Peyer's patch (tissue), 4 donors: ENCODE measurements around the gene APOBEC3H.

Experiments
- POLR2A ChIP-seq, 2 donors: fragments of 450-650 bp; IDR thresholded peaks; one replicate each; pipeline ENCODE4 v1.5.1; 2017; ENCODE audit warnings: antibody characterized with exemption in 2 of 2, mild to moderate bottlenecking in 2 of 2, moderate library complexity in 2 of 2
- TF ChIP-seq, protein P1 (sequence below), 6 experiments: fragments of 450-650 bp in 4 of 6; fragments of 200-600 bp in 2 of 6; sonication (generic) in 1 of 6; IDR thresholded peaks; one replicate each; pipeline ENCODE4 v1.5.1; 2017 to 2019; ENCODE audit warnings: antibody characterized with exemption in 6 of 6, mild to moderate bottlenecking in 3 of 6, moderate library complexity in 1 of 6

DNA sequence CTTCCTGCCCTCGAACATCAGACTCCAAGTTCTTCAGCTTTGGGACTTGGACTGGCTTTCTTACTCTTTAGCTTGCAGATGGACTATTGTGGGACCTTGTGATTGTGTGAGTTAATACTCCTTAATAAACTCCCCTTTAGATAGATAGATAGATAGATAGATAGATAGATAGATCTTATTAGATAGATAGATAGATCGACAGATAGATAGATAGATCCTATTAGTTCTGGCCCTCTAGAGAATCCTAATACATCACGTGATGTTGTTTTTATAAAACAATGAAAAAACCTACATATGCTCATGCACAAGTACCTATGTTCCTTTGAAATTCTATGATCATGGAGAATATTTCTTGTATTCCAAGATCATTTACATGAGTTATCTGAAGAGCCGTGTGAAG lies 23.9 kb downstream of the APOBEC3H start:
- TF ChIP-seq, protein P1, sequence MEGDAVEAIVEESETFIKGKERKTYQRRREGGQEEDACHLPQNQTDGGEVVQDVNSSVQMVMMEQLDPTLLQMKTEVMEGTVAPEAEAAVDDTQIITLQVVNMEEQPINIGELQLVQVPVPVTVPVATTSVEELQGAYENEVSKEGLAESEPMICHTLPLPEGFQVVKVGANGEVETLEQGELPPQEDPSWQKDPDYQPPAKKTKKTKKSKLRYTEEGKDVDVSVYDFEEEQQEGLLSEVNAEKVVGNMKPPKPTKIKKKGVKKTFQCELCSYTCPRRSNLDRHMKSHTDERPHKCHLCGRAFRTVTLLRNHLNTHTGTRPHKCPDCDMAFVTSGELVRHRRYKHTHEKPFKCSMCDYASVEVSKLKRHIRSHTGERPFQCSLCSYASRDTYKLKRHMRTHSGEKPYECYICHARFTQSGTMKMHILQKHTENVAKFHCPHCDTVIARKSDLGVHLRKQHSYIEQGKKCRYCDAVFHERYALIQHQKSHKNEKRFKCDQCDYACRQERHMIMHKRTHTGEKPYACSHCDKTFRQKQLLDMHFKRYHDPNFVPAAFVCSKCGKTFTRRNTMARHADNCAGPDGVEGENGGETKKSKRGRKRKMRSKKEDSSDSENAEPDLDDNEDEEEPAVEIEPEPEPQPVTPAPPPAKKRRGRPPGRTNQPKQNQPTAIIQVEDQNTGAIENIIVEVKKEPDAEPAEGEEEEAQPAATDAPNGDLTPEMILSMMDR (IDR thresholded peaks at IDR 0.05): no peak
- no peak for TF ChIP-seq POLR2A (IDR thresholded peaks at IDR 0.05)
